Hematopoietic multipotent progenitor cell treated with erythropoietin and hydrocortisone succinate and interleukin-3 and kit ligand, for 8 days (in vitro differentiated cells): Measurements from ENCODE around the gene SLC35E4.
A peak's percentile ranks its signal among the peaks of the same experiment; 100 is the strongest.
"Not testable (repeated sequence)": the region's sequence is repeated elsewhere in the genome, so short reads cannot be mapped to it uniquely, and the experiment has no call there.

Experiments
- DNase-seq: peaks from one replicate; pipeline ENCODE4 v3.0.0-alpha.2; 2015

The SLC35E4 gene

GRCh38 chr22:30635273-30636225, at the start of gene SLC35E4:
Gene SLC35E4, plus strand, starts transcription at chr22:30635781. Its CDS starts 670 bp downstream, at chr22:30636451.
- peak; percentile 86 for DNase-seq

DNA sequence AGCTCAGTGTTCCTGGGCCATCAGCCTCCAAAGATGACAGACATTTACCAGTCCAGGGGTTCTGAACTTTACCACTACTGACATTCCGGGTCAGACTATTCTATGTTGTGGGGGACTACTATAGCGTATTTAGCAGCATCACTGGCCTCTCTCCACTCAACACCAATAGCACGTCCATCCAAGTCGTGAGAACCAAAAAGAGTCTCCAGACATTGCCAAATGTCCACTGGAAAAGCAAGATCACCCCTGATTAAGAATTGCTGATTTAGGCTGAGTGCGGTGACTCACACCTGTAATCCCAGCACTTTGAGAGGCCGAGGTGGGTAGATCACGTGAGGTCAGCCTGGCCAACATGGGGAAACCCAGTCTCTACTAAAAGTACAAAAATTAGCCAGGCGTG, 49.2 kb upstream of the SLC35E4 start:
- DNase-seq: no peak

- DNase-seq: peak; percentile 52
Measured at GRCh38 chr22:30591191-30591587, 44.4 kb upstream of the SLC35E4 start.

- DNase-seq: peak; percentile 99
Measured at GRCh38 chr22:30591588-30592359, 43.8 kb upstream of the SLC35E4 start, which contains the start of gene PES1. Gene PES1, minus strand, starts transcription at chr22:30591910. Its CDS starts 77 bp downstream, at chr22:30591833.

DNA sequence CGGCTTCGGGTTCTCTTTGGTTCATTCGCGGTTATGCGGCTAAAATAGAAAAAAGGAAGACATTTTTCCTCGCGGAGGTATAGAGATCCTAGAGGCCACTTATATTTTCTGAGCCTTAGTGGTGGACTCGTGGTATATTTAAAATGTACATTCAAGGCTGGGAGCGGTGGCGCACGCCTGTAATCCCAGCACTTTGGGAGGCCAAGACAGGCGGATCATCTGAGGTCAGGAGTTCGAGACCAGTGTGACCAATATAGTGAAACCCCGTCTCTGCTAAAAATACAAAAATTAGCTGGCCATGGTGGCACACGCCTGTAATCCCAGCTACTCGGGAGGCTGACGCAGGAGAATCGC, 43.2 kb upstream of the SLC35E4 start:
- not testable (repeated sequence) for DNase-seq

DNA sequence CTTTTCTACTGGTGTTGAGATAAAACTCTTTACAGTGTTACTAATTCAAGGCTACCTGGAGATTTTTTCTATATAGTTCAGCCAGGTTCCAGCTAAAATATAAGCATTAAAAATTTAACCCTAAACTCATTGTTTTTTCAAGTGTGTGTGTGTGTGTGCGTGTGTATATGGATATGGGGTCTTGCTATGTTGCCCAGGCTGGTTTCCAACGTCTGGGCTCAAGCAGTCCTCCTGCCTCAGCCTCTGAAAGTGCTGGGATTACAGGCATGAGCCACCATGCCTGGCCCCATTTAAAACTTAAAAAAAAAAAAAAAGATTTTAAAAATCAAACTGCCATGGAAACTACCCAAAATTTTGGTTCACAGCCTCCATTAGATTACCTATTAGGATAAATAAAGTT, 39.4 kb upstream of the SLC35E4 start:
- DNase-seq: no peak

GRCh38 chr22:30596886-30597285, 38.7 kb upstream of the SLC35E4 start:
- DNase-seq: no peak

- no peak for DNase-seq
Measured at GRCh38 chr22:30598986-30599385, 36.6 kb upstream of the SLC35E4 start.

GRCh38 chr22:30600921-30601320, 34.7 kb upstream of the SLC35E4 start:
- DNase-seq: no peak

DNA sequence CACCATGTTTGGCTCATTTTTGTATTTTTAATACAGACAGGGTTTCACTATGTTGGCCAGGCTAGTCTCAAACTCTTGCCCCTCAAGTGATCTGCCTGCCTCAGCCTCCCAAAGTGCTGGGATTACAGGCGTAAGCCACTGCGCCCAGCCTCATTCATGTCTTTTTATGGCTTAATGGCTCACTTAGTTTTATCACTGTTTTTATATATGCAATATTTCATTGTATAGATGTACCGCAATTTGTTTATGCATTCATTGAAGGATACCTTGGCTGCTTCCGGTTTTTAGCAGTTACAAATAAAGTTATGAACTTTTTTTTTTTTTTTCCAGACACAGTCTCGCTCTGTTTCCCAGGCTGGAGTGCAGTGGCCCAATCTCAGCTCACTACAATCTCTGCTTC, 34.1 kb upstream of the SLC35E4 start:
- no peak for DNase-seq

DNA sequence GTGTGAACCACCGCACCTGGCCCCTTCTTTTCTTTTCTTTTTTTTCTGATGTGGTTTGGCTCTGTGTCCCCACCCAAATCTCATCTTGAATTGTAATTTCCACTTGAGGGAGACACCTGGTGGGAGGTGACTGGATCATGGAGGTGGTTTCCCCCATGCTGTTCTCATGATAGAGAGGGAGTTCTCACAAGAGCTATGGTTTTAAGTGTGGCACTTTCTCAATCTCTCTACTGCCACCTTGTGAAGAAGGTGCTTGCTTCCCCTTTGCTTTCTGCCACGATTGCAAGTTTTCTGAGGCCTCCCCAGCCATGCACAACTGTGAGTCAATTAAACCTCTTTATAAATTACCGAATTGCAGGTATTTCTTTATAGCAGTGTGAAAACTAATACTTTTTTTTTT, 33.5 kb upstream of the SLC35E4 start:
- peak; percentile 75 for DNase-seq

DNA sequence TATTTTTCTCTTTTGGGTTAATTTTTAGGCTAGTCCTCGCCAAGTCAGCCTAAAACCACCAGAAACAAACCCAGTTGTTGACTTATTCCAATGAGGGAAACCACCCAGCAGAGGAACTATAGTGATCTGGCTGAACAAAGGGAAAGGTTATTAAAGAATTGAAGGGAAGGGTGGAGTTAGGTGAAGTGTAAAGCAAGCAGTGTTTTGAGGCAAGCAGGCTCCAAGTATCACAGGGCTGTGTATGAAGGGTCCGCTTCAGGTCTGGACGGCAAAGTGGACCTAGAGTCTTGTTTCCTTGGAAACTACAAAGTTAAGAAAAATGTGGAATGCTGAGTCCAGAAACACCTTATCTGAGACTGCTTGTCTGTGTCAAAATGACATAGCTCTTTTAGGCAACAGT, 31.8 kb upstream of the SLC35E4 start:
- no peak for DNase-seq

GRCh38 chr22:30604723-30605122, 30.9 kb upstream of the SLC35E4 start:
- no peak for DNase-seq

GRCh38 chr22:30605449-30606110, 30.0 kb upstream of the SLC35E4 start:
- peak; percentile 82 for DNase-seq

DNA sequence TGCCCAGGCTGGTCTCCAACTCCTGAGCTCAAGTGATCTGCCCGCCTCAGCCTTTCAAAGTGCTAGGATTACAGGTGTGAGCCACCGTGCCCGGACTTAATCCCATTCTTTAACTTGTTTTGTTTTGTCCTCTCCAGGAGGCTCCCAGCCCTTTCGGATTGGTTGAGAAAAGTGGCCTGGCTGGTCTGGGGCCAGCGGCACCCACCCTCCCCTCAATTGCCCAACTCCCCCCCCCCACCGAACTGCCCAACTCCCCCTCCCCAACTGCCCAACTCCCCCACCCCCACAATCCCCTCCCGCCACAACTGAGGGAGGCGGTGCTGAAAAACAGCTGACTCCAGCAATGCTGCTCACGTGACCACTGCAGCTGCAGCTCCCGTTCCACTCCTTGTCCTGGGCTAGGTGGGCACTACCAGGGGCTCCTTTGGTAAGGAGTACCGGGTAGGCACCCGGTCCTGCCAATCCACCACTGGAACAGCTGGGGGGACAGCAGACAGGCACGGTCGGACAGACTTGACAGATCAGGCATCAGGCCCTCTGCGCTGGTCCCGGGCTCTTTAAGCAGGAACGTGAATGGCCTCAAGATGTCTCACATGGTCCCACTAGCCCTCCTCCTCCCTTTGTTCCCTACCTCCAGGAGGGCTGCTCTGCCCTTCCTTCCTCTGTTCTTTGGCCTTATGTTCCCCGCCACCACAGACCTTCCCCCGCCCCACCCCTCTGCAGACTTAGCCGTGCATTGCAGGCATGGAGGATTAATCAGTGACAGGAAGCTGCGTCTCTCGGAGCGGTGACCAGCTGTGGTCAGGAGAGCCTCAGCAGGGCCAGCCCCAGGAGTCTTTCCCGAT, 28.9 kb upstream of the SLC35E4 start, which contains the start of gene TCN2:
Gene TCN2 (plus strand): TSS at position 720 of the 845 bp plus-strand sequence. CDS start 158 bp downstream, outside the sequence.
- peak; percentile 46 for DNase-seq

DNA sequence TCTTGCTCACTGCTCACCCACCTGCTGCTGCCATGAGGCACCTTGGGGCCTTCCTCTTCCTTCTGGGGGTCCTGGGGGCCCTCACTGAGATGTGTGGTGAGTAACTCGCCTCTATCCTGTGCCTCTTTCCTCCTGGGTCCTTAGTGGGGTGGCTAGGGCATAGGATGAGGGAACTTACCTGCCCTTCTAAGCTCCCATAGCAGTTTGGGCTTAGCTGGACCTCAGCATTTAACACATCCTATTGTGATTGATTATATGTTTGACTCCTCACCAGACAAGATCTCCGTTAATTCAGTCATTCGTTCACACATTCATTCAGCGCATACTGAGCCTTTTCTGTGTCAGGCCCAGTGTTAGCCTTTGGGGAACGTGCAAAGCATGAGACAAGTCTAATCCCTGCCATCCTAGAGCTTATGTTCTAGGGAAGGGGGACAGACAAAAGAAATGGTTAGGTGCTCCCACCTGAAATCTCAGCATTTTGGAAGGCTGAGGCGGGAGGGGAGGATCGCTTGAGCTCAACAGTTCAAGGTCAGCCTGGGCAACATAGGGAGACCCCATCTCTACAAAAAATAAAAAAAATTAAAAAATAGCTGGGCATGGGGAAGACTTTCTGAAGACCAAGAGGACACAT, 28.2 kb upstream of the SLC35E4 start:
- DNase-seq: no peak

- DNase-seq: no peak
Measured at GRCh38 chr22:30607939-30608338, 27.6 kb upstream of the SLC35E4 start.

DNA sequence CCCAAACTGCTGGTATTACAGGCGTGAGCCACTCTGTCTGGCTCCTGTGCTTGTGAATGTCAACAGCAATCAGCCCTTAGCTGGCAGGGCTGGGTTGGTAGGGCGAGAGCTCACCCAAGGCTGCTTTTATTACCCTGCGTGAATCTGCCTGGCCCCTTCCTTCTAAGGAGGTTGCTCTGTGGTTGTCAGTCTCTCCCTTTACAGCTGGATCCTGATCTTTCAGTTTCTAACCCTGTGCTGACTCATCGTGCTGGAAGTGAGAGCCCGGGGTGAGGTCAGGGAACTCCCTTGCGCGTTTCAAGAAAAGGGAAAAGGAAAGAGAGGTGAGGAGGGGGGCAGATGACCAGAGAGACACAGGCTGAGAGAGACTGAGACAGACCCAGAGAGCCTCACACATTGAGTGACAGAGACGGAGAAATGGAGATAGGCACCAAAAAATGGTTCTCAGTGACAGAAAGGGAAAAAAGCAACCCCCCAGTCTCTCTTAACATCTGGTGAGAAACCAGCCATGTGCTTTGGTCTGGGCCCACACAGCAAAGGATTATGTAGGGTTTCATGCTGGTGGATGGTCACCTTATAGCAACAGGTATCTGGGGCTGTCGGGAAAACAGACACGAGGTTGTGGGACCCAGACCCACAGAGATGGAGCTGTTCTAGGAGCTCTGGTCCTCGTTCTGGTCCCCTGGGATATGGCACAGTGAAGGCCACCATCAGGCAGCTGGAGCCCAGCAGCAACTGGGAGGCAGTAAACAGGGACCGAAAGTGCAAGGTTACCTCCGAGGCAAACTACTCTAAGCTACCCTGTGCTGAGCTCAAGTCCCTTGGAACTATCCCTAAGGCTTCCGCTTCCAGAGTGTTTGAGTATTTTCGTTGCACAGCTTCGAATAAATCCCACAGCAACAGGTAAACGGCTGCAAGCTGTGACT, 26.1 kb upstream of the SLC35E4 start:
- DNase-seq: peak; percentile 80

- DNase-seq: no peak
Measured at GRCh38 chr22:30610299-30610698, 25.3 kb upstream of the SLC35E4 start.

GRCh38 chr22:30611197-30611596, 24.4 kb upstream of the SLC35E4 start:
- DNase-seq: no peak
